COLO829 (cell line): Measurements from ENCODE around the gene NET1.

ENCODE experiments used
- DNase-seq: peaks from one replicate; pipeline ENCODE4 v3.0.0; 2012; ENCODE audit warnings: low spot score

The NET1 gene

DNA sequence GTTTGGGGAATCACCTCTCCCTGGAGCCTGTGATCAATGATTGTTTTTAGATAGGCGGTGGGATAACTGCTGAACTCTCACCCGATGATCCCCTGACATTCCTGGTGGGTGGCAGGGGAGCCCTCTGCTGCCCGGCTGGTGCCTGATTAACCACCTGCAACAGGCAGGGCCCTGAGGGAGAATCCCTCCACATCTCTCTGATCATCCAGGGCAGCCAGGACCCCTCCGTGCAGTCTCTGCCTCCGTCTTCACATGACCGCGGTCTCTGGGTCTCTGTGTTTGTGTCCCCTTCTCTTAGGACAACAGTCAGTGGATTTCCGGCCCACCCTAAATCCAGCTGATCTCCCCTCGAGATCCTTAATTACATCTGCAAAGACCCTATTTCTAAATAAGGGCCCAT is 69.7 kb downstream of the NET1 start:
- no peak for DNase-seq

DNA sequence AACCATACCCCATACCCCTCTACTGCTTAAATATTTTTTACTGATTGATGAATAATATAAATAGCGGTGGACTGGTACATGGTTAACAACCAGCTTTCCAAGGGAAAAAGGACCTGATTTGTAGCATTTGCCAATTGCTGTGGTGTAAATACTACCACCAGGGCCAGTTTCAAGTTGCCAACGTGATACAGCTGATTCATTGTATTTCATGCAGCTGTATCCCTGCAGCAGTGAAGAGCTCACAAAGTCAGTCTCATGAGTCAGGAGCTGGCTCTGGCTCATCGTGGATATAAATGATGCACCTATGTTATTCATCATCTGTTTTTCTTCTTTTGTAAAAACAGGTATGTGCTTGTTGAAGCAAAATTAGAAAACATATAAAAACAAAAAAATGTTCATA is 71.8 kb downstream of the NET1 start:
- DNase-seq = no peak

DNA sequence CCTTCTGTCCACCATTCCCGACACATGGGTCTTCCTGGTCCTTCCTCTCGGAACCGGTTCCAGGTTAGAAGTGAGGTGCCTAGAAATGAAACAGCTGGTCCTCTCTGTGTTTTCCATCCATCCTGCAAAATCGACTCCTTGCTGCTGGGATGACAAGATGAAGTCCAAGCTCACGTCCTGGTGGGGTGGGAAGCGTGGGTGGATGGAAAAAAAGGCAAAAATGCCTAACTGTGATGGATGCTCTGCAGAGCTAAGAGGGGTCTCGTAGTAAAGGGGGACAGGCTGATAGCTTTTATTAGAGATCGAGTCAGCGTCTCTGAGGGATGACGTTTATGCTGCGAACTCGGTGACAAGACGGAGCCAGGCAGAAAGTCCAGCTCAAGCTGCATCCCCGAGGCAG is 72.9 kb downstream of the NET1 start:
- no peak for DNase-seq

DNA sequence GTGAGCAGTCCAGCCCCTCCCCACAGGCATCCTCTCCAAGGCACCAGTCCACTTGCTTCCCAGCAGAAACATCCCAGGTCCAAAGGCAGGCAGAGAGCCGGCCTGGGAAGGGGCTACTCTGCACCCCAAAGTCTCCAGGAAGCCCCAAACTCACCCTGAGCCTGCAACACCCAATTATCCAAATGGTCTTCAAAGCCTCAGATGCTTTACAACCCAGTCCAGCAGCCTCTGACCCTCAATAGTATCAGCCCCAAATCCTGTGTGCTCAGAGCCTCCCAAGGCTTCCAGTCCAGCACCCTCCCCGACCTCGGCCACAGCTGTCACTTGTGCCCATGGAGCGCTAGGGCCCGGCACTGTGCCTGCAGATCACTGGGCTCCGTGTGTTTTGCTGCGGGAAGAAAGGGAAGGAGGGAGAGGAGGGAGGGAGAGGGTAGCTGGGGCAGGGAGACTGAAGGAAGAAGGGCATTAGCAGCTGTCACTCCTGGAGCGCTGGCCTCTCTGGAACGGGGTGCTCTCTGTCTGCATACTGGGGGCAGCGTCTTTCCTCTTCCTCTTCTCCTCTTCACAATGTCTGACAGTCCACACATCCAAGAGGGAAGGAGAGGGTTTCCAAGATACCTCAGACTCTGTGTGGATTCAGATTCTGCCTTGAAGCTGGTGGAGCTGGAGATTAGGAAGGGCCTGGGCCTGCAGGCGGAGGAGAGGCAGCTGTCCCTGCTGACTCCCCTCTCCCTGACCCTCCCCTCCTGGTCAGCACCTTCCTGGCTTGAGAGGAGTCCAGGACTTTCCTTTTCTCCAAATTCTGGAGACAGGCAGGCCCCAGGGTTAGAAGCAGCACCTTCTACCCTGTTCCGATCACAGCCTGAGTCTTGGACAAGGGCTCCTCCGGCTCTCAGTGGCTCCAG is 73.8 kb downstream of the NET1 start:
- no peak for DNase-seq

DNA sequence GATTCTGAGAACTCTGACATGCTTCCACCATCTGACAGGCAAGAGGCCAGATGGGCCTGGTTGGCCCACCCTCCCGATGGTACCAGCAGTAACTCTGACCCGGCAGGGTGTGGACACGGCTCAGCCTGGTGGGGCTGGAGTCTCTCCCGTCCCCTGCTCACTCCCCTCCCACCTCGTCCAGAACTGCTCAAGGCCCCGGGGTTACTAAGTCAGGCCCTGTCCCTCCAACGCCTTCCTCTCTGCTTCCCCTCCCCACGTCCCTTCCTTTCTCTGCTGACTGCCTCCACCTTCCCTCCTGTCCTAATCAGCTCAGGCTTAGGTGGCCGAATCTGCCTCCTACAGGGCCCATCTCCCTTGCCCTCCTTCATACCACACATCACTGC is 74.5 kb downstream of the NET1 start:
- no peak for DNase-seq

DNA sequence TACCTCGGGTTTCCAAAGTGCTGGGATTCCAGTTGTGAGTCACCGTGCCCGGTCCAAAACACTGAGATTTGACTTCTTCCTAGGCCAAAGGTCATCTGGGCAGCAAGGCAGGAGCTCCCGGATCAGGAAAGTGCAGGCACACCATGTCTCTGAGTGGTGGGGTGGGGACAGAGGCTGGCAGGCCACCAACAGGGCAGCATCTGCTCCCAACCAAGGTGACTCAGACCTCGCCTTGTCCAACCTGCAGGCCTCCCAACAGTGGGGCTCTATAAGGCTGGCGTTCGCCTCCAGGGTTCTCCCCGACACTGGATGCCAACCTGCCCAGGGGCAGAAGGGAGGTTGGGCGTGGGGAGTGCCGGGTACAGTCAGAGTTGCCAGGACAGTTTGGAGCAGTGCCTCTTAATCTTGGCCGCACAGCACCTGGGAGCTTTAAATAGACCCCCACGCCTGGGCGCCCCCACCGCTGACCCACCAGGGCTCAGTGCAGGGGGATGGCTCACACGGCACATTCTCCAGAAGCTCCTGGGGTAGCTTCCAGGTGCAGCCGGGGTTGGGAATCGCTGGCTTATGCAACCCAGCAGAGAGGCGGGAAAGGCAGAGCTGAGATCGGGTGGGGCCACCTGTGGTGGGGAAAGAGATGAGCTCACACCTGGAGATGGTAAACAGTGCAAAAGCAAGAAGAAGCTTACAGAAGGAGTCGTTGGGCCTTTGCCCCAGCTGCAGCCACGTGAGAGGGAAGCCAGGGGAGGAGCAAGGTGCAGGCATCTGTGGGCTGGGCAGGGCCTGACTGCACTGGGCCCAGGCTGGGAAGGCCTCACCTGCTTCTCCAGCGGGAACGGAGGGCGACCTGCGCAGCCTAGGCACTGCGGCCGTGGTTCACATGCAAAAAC is 76.2 kb downstream of the NET1 start:
- no peak for DNase-seq

DNA sequence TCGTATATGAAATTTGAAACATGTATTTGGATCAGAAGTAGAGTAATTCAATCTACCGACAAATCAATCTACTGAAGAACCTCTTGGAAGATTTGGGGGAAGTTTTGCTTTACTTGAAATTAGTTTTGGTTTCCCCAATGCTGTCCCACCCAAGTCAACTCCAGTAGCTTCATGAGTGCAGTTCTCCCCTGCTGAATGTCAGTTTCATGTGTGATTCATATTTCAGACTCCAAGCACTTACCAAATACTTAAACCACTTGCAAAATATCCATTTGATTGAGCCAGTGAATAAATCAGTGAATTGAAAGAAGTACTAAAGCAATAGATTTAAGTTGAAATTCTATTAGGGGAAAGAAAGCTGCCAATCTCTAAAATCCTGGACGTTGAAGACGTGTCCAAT is 77.7 kb downstream of the NET1 start:
- DNase-seq = no peak

DNA sequence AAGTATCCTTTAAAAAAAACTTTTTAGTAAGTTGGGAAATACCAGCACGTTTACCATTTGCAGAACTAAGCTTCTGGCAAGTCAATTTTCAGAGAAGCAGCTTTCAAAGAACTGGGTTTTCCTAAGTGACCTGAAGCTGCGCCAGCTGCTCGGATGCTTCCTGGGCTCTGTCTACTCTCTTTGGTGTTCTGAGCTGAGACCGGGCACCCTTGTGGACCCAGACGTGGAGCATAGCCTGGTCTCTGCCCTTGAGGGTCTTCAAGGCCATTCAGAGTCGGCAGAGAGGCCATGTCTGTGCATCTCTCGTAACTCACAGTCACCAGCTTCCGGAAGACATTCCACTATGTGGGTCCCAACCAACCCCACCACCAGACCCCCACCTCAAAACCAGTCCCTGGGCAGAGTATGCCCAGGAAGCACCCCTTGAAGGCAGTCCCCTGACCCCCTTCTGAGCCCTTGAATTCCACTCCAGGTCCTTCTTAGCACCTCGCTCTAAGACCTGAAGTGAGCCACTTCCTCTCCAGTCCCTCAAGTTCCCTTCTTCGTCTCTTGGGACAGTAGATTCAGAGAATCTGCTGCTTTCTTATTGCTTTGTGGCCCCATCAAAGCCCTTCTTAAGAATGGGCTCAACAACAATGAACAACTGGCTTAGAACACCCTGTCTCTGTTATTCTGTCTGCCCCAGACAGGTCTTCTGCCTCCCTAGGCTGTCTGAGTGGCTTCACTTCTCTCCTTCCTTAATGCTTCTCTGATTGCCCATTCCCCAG is 78.5 kb downstream of the NET1 start:
- no peak for DNase-seq

DNA sequence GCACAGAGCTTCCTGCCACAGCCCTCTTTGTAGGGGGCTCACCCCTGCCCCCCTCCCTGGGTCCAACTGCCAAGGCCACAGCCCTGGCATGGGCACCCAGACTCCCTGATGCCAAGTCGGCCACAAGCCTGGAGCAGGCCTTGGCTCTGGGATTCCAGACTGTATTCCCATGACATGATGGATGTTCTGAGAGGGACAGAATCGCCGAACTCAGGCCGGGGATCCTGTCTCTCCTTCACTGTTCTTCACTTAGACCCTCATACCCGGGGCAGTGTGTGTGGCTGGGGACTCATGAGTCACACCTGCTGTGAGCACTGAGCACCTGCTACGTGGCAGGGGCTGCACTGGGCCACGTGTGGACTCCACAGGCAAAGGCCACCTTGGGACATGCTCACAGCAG is 79.1 kb downstream of the NET1 start:
- DNase-seq = no peak

DNA sequence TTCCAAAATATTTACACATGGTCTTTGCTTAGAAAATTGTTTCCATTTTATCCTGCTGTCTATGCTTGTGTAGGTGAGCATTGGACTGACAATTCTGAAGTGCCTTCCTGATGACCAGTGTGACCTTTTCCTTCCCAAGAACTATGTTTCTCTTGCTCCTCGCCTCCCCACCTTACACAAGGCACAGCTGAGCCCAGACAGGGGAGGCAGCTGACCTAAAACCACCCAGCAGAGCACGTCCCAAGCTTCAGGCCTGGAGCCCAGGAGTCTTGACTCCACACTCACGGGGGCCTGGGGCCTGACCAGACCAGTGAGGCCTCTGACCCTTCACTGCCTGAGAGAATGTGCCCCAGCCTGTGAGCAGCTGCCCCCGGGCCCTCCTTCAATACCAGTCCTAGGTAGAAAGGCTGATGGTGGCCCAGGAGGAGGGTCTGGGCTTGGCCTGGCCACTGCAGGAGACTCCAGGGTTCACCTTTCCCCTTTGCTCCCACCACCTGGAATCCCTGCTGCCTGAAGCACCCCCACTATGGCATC is 80.0 kb downstream of the NET1 start:
- DNase-seq = no peak

DNA sequence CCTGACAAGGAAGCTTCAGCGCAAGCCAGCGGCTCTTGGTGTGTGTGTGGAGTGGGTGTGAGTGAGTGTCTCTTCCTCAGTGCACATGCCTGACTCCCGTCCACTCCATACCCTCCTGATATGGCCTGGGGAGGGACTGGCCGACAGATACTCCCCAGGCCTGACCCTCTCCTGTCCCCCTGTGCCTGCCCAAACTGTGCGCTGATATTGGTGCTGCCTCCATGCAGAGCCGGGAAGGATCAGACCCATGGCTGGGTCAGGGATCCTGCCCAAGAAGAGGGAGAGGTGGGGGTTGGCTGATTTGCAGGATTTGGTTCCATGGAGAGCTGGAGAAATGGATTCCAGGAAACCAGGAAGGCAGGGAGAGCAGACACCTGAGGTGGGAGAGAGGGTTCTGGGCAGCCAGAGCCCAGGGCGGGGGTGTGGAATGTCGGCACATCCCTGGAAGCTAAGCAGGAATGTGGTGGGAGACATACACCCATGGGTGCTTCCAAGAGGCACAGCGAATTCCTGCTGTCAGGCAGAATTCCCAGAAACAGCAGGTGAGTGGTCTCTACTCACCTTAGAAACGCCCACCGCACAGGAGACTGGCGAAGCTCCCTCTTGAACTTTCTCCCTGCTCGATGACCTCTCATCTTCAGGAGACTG is 80.7 kb downstream of the NET1 start:
- DNase-seq = no peak

DNA sequence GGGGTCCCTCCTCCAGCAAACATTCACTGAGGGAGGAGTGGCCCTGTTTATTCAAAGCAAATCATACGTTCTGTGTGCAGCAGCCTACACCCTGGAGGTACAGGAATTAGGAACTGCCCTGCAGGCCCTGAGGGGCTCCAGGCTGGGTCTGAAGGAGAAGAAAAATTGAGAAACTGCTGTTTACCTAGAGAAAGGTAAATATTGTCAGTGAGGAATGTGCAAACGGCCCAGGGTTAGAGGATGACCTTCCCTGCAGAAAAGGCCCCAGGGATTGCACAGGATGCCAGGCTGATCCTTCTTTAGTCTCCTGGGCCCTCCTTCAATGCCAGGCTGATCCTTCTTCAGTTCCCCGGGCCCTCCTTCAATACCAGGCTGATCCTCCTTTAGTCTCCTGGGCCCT is 81.3 kb downstream of the NET1 start:
- no peak for DNase-seq

DNA sequence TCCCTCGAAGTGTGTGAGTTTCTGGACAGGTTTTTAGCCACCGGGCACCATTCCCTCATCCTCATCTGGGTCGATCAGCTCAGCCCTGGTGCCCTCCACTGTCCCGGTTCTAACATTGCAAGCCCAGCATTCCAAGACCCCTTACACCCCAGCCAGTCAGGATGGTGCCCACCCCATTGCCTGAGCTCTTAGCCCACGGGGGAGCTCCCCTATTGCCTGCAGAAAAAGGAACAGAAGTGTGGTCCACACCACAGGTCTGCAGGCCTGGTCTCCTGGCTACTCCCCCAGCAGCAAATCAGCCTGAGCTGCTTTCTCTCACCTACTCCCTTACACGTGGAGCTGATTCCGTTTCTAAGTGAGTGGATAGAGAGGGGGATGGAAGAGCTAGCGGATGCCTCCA is 82.3 kb downstream of the NET1 start:
- DNase-seq = no peak

DNA sequence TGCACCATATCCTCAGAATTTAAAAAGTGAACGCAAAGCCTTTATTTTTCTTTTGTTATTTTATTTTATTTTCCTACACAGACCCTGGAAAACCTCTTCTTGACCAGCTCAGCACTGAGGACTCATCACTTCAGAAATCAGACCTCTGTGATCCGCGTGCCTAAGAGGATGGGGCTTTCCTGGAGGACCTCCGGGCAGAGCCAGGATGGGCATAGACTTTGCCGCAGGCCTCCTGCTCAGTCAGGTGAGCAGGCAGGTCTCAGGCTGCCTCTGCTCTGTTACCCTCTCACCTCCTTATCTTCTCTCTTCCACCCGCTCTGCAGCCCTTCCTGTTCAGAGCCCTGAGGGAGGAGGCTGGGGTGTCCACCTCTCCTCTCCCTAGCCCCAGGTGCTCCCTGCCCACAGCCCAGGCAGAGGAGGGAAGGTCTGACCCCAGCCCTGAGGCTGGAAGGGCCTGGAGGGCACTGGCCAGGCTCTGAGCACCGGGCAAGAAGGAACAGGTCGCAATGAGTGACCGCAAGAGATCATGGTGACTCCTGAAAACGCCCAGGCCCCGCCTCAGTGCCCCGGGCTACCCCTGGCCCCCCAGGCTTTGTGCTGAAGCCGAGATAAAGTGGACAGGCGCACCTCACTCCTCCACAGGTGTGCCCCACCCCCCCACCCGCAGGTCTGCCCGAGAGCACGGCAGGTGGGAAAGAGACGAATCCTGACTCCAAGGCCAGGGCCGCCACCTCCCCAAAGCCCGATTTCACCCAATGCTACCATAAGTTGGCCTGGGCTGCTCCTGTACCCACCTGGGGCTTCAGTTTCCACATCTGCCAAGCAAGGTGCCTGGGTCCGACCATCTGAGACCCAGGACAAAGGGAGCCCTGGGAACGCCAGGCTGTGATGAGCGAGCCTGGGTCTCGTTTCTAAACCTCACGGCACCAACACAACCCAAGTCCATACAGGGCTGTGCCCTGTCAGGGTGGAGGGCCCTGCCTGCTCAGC is 84.2 kb downstream of the NET1 start:
- no peak for DNase-seq

DNA sequence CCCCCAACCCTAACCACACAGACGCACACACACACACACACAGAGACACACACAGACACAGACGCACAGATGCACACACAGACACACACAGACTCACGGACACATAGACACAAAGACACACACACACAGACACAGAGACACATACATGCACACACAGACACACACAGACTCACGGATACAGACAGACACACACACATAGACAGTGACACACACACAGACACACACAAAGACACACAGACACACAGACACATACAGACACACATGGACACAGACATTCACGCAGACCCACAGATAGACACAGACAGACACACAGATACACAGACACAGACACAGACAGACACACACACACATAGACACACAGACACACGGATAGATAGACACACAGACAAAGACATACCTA is 84.9 kb downstream of the NET1 start:
- DNase-seq = no peak

DNA sequence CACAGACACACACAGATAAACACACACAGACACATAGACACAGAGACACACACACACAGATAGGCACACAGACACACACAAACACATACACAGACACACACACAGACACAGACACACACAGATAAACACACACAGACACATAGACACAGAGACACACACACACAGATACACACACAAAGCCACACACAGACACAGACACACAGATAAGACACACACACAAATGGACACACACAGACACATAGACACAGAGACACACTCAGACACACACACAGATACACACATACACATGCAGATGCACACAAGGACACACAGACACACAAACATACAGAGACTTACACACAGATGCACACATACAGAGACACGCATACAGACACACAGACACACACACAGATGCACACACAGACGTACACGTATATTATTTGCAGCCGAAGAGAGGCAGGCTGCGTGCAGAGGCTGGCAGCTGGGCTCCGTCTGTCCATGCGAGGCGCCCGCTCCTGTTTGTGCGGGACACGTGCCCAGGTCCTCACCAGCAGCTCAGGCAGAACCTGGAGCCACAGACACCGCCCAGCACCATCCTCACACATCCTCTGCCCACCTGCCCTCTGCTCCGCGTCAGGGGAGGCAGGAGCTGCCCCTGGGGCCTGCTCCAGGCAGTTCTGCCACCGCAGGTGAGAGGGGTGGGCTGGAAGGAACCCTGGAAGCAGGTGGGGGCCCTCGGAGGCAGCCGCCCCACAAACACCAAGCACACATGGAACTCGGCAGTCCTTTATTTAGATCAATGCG is 85.8 kb downstream of the NET1 start:
- no peak for DNase-seq

DNA sequence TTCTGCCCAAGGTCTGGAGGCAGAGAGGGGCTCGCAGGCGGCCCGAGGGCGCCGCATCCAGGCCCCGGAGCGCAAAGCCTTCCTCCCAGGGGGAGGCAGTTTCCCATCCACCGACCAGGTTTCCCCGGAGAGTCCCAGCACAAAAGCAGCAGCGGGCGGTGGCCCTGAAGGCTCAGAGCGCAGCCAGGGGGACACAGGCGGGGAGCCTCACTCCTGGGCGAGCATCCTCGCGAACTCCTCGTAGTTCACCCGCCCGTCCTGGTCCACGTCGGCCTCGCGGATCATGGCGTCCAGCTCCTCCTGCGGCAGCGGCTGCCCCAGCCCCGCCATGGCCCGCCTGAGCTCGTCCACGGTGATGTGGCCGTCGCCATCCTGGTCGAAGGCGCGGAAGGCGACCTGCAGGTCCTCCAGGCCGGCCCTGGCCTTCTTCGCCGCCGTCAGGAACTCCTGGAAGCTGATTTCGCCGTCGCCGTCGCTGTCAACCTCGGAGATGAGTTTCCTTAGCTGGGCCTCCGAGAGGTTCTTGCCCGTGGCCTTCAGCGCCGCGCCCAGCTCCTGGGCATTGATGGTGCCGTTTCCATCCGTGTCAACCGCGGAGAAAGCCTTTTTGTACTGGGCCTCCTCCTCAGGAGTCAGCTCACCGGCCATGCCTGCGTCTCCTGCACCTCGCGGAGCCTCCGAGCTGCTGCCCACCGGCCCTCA is 86.6 kb downstream of the NET1 start:
- no peak for DNase-seq

DNA sequence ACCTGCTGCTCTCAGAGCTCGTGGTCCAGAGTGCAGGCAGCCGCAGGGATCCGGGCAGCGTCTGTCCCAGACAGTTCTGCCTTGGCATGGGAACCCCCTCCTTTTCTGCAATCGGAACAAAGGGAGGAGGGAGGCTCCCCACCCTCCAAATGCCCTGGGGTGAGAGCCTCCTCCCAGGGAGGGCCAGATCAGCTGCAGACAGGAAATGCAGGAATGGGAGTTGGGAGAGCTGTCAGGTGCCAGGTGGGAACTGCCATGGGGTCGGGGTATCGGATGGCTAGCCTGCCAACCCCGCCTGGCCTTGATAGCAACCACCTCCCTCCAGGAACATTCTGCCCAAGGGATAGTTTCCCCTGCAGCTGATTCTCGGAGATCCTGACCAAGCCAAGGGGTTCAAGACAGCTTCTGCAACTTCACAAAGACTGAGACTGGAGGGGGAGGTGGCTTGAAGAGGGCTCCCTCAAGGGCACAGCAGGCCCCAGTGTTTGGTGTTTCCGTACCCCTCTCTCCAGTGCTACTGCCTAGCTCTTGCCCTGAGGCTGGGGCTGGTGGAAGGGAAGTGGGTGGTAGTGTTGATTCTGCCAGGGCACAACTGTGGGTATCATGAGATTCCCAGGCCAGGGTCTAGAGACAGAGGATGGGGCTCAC is 87.3 kb downstream of the NET1 start, which contains the start of gene CALML5:
CALML5 (minus strand) TSS at position 78 of the 648 bp plus-strand sequence. CDS start 132 bp downstream, outside the sequence.
- no peak for DNase-seq
